Tibial nerve (tissue), 3 donors: ENCODE data around the gene CA12.

Experiments
- POLR2A ChIP-seq, 2 donors: fragments of 450-650 bp; IDR thresholded peaks; one replicate each; pipeline ENCODE4 v1.6.1; 2017; ENCODE audit warnings: antibody characterized with exemption in 2 of 2, mild to moderate bottlenecking in 2 of 2, moderate library complexity in 2 of 2
- TF ChIP-seq, protein P1 (sequence below), 5 experiments: fragments of 200-600 bp in 3 of 5; fragments of 450-650 bp in 2 of 5; sonication (generic) in 3 of 5; IDR thresholded peaks; one replicate each; pipeline ENCODE4 v1.5.1; 2016 to 2019; ENCODE audit warnings: antibody characterized with exemption in 5 of 5, mild to moderate bottlenecking in 3 of 5, moderate library complexity in 2 of 5

DNA sequence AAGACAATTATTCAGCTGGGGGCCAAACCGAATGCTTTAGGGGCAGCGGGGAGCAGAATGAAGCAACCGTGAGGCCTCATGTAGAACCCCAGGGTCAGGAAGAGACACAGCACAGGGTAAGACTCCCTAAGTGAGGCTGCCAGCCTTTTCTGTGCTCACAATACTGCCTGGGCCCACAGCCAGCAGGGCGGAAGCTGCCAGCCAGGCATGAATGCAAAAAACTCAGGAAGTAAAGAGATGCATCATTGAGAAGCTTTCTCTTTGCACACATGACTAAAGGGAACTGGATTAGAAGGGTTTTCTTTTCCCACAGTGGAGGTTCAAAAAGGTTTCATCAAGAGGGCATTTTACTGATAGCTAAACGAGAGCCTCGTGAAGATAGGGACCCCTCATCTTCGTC lies 33.3 kb downstream of the CA12 start:
- TF ChIP-seq POLR2A (IDR thresholded peaks at IDR 0.05), result no peak
- TF ChIP-seq, protein P1, sequence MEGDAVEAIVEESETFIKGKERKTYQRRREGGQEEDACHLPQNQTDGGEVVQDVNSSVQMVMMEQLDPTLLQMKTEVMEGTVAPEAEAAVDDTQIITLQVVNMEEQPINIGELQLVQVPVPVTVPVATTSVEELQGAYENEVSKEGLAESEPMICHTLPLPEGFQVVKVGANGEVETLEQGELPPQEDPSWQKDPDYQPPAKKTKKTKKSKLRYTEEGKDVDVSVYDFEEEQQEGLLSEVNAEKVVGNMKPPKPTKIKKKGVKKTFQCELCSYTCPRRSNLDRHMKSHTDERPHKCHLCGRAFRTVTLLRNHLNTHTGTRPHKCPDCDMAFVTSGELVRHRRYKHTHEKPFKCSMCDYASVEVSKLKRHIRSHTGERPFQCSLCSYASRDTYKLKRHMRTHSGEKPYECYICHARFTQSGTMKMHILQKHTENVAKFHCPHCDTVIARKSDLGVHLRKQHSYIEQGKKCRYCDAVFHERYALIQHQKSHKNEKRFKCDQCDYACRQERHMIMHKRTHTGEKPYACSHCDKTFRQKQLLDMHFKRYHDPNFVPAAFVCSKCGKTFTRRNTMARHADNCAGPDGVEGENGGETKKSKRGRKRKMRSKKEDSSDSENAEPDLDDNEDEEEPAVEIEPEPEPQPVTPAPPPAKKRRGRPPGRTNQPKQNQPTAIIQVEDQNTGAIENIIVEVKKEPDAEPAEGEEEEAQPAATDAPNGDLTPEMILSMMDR (IDR thresholded peaks at IDR 0.05), result no peak
